Measurements from ENCODE around the gene SLC15A1.

SLC15A1 gene

DNA sequence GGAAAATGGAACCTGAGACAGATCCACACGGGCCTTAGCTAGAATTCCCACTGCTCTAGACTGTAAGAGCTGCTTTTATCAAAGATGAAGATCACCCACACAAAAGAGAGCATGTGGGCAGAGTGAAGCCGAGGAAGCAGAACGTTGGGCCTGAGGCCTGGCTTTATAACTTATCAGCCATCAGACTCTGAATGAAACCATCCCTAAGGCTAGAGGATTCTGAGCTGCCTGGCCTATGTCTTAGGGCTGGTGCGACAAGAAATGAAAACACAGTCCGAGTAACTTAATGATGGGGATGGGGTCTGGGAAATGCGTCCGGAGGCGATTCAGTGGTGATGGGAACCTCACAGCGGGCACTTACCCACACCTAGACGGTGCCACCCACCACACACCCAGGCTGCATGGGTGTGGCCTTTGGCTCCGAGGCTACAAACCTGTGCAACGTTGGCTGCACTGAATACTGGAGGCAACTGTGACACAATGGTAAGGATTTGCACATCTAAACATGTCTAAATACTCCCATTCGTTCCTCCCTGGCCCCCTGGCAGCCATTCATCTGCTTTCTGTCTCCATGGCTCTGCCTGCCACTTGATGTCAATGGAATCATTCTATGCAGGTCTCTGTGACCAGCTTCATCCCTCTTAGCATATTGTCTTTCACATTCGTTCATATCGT is 62.0 kb downstream of the SLC15A1 start:
- FAIRE-seq = no peak

DNA sequence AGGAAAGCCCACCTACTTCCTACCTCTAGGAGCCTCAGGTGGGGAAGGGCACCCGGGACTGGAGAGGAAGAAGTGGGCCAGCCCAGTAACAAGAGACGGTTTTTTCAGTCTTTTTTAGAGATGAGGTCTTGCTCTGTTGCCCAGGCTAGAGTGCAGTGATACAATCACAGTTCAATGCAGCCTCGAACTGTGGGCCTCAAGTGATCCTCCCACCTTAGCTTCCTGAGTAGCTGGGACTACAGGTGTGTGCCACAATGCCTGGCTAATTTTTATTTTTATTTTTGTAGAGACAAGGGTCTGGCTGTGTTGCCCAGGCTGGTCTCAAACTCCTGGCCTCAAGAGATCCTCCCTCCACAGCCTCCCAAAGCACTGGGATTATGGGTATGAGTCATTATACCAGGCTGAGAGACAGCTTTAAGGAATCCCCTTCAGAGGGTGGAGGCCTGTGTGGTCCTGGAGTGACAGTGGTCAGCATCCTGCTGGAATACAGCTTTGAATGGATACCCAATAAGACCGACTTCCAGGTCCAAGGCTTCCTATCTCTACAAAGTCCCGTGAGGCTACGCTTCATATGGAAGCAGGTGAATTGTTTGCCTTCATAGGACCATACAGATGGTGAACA is 63.0 kb downstream of the SLC15A1 start:
- FAIRE-seq = no peak

DNA sequence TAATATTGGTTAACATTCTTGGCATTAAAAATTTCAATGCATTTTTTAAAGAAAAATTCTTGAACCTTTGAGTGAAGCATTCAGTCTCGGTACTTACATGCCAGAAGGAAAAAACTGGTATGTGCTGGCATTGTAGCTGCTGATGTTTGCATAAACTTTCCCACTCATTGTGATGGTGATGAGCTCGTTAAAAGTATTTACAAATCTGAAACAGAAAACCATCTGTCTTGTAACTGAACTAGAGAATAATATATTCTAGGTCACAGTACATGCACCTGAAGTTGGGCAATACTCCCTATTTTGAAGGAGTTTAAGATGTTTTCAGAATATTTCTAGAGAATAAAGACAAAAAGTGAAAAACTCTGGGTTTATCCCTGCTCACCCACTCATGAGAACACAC is 64.1 kb downstream of the SLC15A1 start:
- FAIRE-seq = no peak

DNA sequence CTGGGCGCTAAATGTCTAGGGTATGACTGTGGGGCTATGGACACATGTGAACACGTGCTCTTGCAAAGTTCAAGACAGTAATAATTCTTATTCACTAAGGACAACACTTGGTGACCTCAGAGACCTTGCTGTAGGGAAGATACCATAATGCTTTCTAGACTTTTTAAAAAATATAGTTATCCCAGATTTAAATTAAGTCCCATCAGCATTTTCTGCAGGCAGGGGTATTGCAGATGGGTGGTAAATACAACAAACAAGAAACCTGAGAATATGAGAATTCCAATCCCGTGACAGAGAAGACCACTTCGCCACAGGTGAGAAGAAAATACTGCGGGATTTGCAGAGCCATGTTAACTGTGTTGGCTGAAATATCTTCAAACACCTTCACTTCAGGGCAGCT is 65.2 kb downstream of the SLC15A1 start:
- no peak for FAIRE-seq

DNA sequence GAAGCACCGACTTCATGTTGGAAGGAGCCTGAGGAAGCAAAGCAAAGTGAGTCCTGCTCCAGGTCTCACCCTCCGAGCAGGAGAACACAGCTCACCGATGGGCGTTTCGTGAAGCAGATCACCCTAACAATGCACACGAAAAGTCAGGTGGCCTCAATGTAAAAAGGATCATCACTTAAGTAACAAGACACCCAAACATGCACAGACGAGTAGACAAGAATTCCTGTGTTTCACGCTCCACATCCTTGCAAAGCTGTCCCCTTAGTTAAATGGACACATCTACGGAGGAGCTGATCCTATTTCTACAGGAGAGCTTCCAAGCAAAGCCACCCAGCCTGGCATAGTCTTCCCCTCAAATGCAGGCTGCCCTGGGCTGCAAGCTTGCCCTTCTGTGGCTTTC is 66.2 kb downstream of the SLC15A1 start:
- FAIRE-seq = no peak

DNA sequence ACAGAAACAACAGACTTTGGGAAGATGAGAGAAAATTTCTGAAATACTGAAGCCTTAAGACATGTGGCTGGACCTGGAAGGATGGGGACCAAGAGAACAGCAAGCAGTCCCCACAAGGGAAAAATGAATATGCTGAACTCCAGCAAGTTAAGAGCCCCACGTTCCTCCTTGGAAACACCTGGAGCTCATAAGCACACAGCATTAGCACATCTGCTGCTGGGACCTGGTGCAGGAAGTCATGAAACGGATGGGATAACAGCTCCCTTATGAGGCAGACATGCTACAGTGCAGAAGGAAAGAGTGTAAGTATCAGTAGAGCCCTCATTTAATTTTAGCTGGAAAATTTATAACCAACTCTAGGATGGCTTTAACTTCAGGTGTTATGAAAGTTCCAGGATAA is 67.3 kb downstream of the SLC15A1 start:
- no peak for FAIRE-seq

DNA sequence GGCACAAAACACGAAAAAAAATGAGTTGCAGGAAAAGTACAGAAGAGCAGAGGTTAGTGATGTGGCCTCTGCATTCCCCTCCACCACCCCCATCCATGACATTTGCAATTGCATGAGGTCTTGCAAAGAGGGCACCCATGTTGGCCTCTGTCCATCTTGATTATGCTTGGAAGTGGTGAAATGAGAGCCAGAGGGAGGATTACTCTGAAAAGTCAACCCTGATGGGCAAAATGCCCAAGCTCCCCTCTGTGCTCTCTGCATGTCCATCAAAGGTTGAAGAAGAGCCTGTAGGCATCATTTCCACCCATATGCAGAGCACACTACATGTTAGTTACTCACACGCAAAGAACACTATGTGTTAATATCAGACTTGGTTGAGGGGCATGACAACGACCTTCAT is 71.4 kb downstream of the SLC15A1 start:
- no peak for FAIRE-seq

DNA sequence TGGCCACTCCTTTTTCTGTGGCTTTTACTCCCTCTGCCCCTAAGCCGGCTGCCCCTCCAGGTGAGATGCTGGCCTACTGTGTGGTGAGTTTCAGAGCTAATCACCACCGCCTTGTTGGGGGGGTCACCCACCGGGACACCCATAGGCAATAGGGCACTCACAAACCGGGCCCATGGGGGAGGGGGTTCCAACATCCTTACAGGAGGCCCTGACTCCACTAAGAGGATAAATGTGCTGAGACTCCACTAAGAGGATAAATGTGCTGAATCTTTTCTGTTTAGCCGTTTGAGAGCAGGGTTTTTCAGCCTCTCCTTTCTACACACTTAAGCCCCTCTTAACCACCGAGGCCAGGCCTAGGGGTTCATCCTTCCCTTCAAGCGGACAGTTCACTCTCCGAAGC is 73.7 kb downstream of the SLC15A1 start:
- no peak for FAIRE-seq

DNA sequence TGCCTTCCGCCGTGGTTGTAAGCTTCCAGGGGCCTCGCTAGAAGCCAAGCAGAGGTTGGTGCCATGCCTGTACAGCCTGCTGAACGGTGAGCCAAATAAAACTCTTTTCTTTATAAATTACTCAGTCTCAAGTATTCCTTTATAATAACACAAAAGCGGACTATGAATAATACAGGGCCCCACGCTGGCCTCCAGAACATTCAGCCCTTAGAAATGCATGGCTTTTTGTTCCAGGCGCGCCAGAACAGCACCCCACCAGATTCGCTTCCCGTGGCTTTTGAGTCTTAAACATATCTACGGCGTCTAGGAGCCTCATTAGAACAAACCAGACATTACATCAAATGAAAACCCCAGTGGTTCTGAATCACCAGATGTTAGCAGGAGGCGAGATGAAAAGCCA is 75.1 kb downstream of the SLC15A1 start:
- no peak for FAIRE-seq

DNA sequence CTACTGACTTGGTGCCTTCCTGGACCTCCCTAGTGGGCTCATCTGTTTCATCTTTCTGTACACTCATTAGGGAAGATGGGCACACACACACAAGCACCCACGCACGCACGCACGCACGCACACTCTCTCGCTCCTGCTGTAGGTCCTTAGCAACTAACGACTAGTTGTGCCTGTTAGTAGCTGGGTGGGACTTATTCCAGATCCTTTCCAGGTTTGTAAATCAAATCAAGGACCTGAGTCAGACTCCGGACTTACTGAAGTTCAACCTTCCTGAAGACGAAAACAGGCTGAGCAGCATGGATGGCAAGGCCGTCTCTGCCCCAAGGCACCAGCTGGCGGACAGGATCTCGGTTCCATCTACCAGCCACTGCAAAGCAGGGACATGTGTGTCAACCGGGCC is 76.2 kb downstream of the SLC15A1 start:
- FAIRE-seq = no peak

DNA sequence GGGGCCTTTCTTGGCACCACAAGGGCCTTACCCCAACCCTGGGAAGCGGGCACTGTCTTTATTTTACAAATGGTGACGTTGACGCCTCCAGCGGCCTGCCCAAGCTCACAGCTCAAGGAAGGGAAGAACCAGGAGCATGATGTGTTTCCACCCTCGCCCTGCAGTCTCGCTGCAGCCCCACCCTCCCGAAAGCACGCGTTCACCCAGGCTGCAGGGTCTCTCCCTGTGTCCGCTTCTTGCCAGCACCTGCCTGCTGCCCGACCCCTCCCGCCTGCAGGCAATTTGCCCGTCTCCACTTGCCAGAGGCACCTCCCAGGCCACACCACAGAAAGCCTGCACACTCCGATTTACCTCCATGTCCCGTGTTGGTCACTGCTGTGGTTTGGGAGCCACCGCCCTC is 76.6 kb downstream of the SLC15A1 start:
- no peak for FAIRE-seq

DNA sequence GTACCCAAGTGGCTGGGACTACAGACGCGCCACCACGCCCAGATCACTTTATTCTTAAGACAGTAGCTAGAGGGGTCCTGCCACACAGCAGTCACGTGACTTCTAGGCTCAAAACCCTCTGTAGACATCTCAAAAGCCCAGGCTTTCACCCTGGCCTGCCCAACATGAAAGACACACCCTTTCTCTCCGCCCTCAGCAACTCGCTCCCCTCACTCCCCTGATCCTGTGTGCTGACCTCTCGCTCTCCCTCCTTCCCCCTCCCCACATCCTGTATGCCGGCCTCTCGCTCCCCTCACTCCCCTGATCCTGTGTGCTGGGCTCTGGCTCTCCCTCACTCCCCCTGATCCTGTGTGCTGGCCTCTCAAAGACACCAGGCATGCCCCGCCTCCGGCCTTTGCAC is 77.4 kb downstream of the SLC15A1 start:
- no peak for FAIRE-seq

DNA sequence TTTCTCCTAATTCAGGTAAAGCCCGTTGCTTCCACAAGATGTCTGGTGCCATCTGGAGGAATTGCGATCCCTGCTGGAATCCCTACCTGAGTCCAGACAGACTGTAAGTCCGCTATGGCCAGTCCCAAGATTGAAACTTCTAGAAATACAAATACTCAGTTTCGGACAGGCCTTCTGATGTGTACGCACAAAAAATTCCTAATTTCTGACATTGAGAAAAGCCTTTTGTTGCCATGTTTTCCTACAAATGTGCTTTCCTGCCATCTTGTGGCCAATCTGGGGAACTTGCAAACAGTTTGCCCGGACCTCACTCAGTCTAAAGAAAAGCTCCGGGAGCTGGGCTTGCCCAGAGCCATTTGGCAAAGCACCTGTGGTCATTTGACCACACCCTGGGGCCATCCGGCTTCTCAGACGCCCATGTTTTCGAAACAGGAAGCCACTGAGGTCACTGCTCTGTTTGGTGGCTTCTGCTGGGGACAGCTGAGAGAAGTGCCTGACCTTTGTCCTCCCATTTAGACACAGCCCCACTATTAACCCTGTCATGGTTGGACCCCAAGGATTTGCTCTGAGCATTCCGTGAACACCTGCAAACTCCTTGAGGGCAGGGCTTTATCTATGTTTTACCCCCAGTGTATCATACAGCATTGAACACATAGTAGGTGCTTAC is 79.4 kb downstream of the SLC15A1 start:
- peak; percentile 49 for FAIRE-seq

DNA sequence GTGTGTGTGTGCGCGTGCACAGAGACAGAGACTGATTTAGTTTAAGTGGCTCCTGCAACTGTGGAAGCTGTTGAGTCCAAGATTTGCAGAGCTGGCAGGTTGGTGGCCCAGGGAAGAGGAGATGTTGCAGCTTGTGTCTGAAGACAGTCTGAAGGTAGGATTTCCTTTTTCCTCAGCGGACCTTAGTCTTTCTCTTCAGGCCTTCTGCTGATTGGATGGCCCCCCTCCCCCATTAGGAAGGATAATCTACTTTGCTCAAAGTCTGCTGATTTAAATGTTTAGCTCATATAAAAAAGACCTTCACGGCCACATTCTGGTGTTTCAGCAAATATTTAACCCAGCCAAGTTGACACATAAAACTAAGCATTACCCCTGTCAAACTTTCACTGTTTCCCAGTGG is 84.3 kb downstream of the SLC15A1 start:
- no peak for FAIRE-seq

DNA sequence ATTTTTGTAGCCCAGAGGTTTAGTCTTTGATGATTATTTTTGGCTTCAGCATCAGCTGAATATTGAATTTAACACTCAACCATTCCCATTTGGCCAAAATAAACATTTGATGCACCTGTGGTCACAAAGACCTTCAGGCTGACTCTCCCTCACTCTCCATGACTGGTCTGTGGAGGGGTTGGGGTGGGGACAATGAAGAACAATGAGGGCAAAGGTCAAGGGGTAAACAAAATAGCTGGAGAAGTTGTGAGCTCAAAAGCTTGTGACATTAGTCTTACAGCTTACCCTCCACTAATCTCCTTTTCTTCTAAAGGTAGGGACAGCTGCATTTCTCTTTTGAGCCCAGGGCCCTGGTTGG is 86.9 kb downstream of the SLC15A1 start:
- FAIRE-seq = no peak

DNA sequence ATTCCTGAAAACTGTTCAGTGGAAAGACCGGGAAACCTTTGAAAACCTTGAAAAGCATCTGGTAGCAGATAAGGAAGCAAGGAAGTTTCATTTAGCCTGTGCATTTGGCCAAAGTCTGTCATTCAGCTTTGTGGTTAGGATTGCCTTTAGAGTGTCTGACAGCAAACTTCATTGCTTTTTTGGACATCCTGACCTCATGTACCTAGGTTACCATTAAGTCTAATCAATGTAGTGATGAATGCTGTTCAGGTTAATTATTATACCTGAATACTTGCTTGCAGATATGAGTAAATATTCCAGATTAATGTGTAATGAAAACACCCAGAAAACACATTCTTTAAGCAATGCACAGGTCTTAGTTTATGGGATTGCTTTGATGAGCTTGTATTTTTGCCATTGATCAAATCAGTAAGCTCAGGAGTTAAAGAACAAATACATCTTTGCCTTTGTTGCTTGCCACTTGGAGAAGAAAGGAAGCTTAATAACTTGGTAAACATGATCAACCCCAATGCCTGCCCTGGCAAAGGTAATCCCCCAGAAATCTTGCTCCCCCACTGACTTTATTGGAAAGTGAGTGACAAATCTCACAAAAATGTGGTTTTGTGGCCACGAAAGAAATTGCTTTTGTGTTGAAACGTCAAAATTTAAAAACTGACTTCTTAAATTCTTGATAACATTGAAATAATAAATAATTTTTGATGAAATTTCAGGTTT is 87.4 kb downstream of the SLC15A1 start:
- no peak for FAIRE-seq

DNA sequence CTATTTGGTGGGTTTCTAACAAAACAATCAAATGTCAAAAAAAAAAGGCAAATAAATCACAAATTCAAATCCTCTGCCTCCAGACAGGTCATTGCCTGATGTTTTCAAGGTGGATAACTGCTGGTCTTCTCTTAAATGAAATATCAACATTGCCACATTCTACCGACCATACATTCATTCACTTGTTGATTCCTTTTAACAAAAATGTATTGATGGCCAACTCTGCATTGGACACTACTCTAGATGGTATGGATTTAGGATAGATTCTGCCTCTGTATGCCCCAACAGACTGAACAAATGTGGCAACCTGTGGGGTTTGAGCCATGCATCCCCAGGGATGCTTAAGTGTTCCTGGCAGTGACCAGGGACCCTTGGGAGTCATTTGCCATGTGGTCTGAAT is 88.0 kb downstream of the SLC15A1 start:
- FAIRE-seq = no peak

DNA sequence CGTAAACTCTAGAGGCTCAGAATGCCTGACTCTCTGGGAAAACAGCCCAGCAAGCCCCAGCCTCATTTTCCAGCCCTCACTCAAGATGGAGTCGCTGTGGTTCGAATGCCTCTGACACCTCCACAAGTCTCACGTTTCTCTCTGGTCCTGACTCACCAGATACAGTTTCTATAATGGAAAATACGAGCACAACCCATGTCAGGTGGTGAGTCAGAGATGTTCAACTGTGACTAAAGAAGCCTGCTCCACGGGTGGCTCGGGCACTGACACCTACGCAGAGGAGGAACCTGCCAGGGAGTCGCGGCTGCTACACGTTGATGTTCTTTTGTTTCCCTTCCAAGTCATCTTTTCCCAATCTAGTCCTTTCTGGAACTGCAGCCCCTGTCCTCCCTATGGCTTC is 88.4 kb downstream of the SLC15A1 start:
- no peak for FAIRE-seq

DNA sequence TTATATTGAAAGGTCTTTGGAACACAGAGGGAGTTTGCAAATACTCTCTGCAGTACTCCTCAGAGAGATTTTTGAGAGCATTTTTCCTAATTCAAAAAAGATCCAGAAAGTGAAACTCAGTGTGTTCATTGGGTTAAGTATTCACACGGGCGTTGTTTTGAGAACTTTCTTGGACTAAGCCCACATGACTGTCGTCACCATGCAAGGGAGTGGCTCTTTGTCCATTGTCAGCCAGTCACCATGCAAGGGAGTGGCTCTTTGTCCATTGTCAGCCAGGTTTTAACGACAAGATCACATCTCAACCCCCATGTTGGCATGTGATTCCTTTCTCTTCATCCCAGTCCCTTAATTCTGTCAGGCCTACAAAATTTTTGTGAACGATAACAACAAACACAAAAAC is 94.3 kb downstream of the SLC15A1 start:
- FAIRE-seq = no peak

DNA sequence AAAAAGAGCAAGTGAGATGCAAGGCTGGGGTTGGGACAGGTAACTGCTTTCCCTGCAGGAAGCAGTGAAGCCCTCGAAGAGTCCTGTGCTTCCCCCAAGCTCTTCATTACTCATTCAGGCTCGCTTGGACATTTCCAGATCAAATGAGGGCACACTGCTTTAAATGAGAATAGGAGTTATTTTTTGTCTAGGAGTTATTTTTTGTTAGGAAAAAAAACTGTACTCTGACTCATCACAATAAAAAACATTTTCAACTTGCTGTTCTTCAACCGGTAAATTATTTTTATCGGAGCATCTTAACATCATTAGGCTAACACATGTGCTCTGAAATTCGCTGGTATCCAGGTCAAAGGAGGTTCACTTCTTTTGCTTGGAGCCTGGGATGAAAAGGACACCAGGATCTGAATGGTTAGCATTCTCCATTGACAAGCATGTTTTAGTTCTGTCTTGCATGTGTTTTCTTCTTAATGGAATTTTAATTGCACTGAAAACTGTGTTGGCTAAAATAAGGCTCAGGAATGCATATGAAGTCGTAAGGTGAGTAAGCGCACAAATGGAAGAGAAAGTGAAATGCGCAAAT is 94.9 kb downstream of the SLC15A1 start:
- no peak for FAIRE-seq

DNA sequence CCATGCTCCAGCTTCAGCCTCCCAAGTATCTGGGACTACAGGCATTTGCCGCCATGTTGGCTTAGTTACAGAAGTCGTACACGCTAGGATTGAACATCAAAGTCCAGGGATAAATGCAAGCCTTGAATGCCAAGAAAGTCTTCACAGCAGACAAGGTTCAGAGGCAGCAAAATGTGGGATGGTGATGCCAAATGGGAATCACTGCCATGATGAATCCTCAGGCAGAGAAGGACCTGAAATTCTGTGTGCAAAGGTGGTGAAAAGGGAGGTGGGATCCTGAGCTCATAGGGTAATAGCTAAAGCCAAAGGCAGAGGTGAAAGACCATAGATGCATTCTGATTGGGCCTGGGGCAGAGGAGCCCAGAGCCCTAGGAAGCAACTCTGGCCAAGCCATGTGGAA is 96.2 kb downstream of the SLC15A1 start:
- FAIRE-seq = no peak

DNA sequence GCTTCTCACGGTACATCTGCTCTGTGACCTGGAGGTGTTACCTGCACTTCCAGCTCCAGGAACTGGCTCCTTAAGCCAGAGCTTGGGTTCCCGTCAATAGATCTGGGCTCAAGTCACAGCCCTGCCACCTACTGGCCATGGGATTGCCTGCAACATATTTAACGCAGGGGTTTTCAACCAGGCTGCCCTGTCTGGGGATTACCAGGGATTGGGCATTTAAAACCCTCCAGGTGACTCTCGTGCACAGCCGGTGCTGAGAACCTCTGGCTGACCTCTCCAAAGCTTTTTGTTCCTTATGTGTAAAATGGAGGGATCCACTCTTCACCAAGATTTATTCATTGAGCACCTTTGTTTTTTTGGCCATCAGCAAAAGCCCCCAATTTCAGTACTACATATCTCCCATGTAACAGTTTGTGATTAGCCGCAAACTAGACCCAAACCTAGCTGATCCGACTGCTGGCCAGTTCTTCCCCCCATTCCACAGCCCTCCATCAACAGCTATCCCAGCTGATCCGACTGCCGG is 98.9 kb downstream of the SLC15A1 start:
- no peak for FAIRE-seq

DNA sequence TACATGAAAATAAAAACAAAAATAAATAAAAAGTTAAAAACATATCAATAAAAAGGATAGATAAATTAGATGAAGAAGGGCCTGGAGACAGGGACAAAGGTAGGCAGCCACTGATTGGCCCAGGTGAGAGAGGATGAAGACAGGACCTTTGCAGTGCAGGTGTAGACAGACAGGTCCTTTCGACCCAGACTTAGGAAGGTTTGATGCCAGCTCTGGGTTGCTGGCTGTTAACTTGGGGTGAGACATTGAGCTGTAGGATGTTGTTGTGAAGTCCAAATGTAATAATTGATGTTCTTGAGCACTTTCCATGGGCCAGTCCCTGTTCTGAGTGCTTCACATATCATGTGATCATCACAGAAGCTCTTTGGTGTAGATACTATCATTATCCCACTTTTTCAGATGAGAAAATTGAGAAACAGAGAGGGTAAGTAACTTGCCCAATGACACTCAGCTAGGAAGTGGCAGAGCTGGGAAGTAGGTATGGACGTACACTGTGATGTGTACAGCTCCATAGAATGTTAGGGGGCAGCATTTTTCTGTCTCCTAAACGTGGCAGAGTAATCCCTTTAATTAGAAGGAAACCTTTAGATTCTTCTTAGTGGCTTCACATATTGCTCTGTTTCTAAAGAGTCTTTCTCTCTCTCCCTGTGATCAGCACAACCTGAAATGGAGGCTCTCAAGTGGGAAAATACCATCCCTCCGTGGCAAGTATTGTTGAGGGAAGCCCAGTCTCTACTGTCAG is 99.6 kb downstream of the SLC15A1 start:
- FAIRE-seq = no peak
